Hepatocyte (in vitro differentiated cells): ENCODE data around the gene SGSM2. TPM values are rescaled to one million over a fixed set of nuclear protein-coding genes. Genes with fewer than 3 reads are reported as not detected.

Experiments
- DNase-seq: peaks from one replicate; pipeline ENCODE4 v3.0.0-alpha.2; 2016; ENCODE audit warnings: low spot score
- H2AFZ ChIP-seq: fragments of 200-600 bp; sonication (generic); 2 replicates; pipeline ENCODE4 v1.6.0; 2016; ENCODE audit warnings: antibody characterized with exemption, mild to moderate bottlenecking
- H3K27ac ChIP-seq: fragments of 200-600 bp; sonication (generic); 2 replicates; pipeline ENCODE4 v1.5.1; 2016; ENCODE audit warnings: mild to moderate bottlenecking
- H3K27me3 ChIP-seq: fragments of 200-600 bp; sonication (generic); 2 replicates; pipeline ENCODE4 v1.6.1; 2016
- H3K36me3 ChIP-seq: fragments of 200-600 bp; sonication (generic); replicated peaks from 2 replicates; pipeline ENCODE4 v1.5.1; 2016; ENCODE audit warnings: low read depth; ENCODE audit not compliant: insufficient read depth
- H3K4me1 ChIP-seq: fragments of 200-600 bp; sonication (generic); 2 replicates; pipeline ENCODE4 v1.5.1; 2016; ENCODE audit warnings: mild to moderate bottlenecking, moderate library complexity; ENCODE audit not compliant: insufficient read depth
- H3K4me2 ChIP-seq: fragments of 200-600 bp; sonication (generic); 2 replicates; pipeline ENCODE4 v1.6.0; 2016
- H3K4me3 ChIP-seq: fragments of 200-600 bp; sonication (generic); 2 replicates; pipeline ENCODE4 v1.5.1; 2016; ENCODE audit warnings: mild to moderate bottlenecking
- H3K79me2 ChIP-seq: fragments of 200-600 bp; sonication (generic); 2 replicates; pipeline ENCODE4 v1.6.0; 2017; ENCODE audit warnings: mild to moderate bottlenecking
- H3K9me2 ChIP-seq: fragments of 200-600 bp; sonication (generic); replicated peaks from 2 replicates; pipeline ENCODE4 v1.6.0; 2017; ENCODE audit warnings: mild to moderate bottlenecking; ENCODE audit not compliant: insufficient read depth
- H3K9me3 ChIP-seq: fragments of 200-600 bp; sonication (generic); 2 replicates; pipeline ENCODE4 v1.5.1; 2016; ENCODE audit warnings: low read depth, mild to moderate bottlenecking
- H4K20me1 ChIP-seq: fragments of 200-600 bp; sonication (generic); 2 replicates; pipeline ENCODE4 v1.6.0; 2016; ENCODE audit warnings: mild to moderate bottlenecking; ENCODE audit not compliant: insufficient read depth, poor library complexity, severe bottlenecking
- CTCF ChIP-seq: fragments of 200-600 bp; sonication (generic); IDR thresholded peaks from 2 replicates; pipeline ENCODE4 v1.5.1; 2016; ENCODE audit warnings: antibody characterized with exemption, mild to moderate bottlenecking; ENCODE audit not compliant: poor library complexity
- EZH2 ChIP-seq: fragments of 200-600 bp; sonication (generic); IDR thresholded peaks from 2 replicates; pipeline ENCODE4 v1.6.1; 2016; ENCODE audit warnings: antibody characterized with exemption, mild to moderate bottlenecking, borderline replicate concordance
- EZH2phosphoT487 ChIP-seq: fragments of 200-600 bp; sonication (generic); IDR thresholded peaks from one replicate; pipeline ENCODE4 v1.6.1; 2018; ENCODE audit warnings: antibody characterized with exemption, mild to moderate bottlenecking, low read depth, moderate library complexity; ENCODE audit not compliant: unreplicated experiment, severe bottlenecking
- WGBS: methylation state at CpG from one replicate; pipeline ENCODE4 v1.1.6; 2016; ENCODE audit warnings: low lambda C conversion rate; ENCODE audit errors: missing lambda C conversion rate; 5-methylcytosine and 5-hydroxymethylcytosine counted together
- polyA plus RNA-seq: library from polyadenylated mRNA; unstranded; fragments of >200 nt; fragmentation: Nextera tagmentation; extraction: Ambion mirVana; gene quantifications from 2 replicates; pipeline ENCODE4 v1.2.1, GENCODE V29; 2016
- total RNA-seq: library from RNA; depleted of rRNA; stranded (reverse); fragments of >200 nt; gene quantifications from 2 replicates; pipeline ENCODE4 v1.2.3, GENCODE V29; 2014

SGSM2 gene
- total and polyA plus RNA-seq, 2 experiments from 2014 or later, result 22.2 to 34.9 TPM

GRCh38 chr17:2295575-2295974 is 41.7 kb upstream of the SGSM2 start:
- H2AFZ ChIP-seq, result no peak overlapping the region
- H3K4me2 ChIP-seq, result no peak overlapping the region
- no peaks in the 10 kb centered on the region for H3K4me1 ChIP-seq
- no peaks in the 10 kb centered on the region for H3K9me3 ChIP-seq
- H3K27me3 ChIP-seq, result no peaks in the 10 kb centered on the region
- H3K79me2 ChIP-seq, result peaks cover 54% of the 10 kb centered on the region
- DNase-seq, result no peak
- H3K4me3 ChIP-seq, result no peak overlapping the region
- 88% methylated on average over 1 of the region's 1 CpG for WGBS
- TF ChIP-seq EZH2phosphoT487 (no peak), CTCF (no peak), EZH2 (no peak)
- no peak overlapping the region for H3K27ac ChIP-seq
- H3K36me3 ChIP-seq, result no peaks in the 10 kb centered on the region
- no peaks in the 10 kb centered on the region for H3K9me2 ChIP-seq
- peaks cover 4% of the 10 kb centered on the region for H4K20me1 ChIP-seq

GRCh38 chr17:2297023-2297422 is 40.3 kb upstream of the SGSM2 start:
- TF ChIP-seq EZH2 (no peak), CTCF (no peak), EZH2phosphoT487 (no peak)
- H3K79me2 ChIP-seq, result peaks cover 69% of the 10 kb centered on the region
- no peaks in the 10 kb centered on the region for H3K9me2 ChIP-seq
- H3K4me2 ChIP-seq, result no peak overlapping the region
- no peak for DNase-seq
- no peaks in the 10 kb centered on the region for H3K27me3 ChIP-seq
- peaks cover 7% of the 10 kb centered on the region for H4K20me1 ChIP-seq
- H3K4me3 ChIP-seq, result no peak overlapping the region
- no peaks in the 10 kb centered on the region for H3K9me3 ChIP-seq
- no peak overlapping the region for H3K27ac ChIP-seq
- H3K36me3 ChIP-seq, result no peaks in the 10 kb centered on the region
- H3K4me1 ChIP-seq, result no peaks in the 10 kb centered on the region
- 96% methylated on average over 5 of the region's 5 CpGs for WGBS
- no peak overlapping the region for H2AFZ ChIP-seq

GRCh38 chr17:2299136-2299535 is 38.2 kb upstream of the SGSM2 start:
- no peaks in the 10 kb centered on the region for H3K36me3 ChIP-seq
- H3K4me3 ChIP-seq, result no peak overlapping the region
- no peaks in the 10 kb centered on the region for H3K4me1 ChIP-seq
- H4K20me1 ChIP-seq, result peaks cover 7% of the 10 kb centered on the region
- H3K27ac ChIP-seq, result no peak overlapping the region
- TF ChIP-seq EZH2 (no peak), CTCF (no peak), EZH2phosphoT487 (no peak)
- peaks cover 77% of the 10 kb centered on the region for H3K79me2 ChIP-seq
- H3K27me3 ChIP-seq, result no peaks in the 10 kb centered on the region
- no peaks in the 10 kb centered on the region for H3K9me2 ChIP-seq
- H2AFZ ChIP-seq, result no peak overlapping the region
- 97% methylated on average over 12 of the region's 12 CpGs for WGBS
- no peak for DNase-seq
- H3K9me3 ChIP-seq, result no peaks in the 10 kb centered on the region
- H3K4me2 ChIP-seq, result no peak overlapping the region

- DNase-seq, result no peak
- 95% methylated on average over 21 of the region's 22 CpGs for WGBS
- H3K4me3 ChIP-seq, result no peak overlapping the region
- no peak overlapping the region for H3K27ac ChIP-seq
- H3K4me1 ChIP-seq, result no peaks in the 10 kb centered on the region
- no peaks in the 10 kb centered on the region for H3K27me3 ChIP-seq
- H3K4me2 ChIP-seq, result no peak overlapping the region
- no peaks in the 10 kb centered on the region for H3K9me2 ChIP-seq
- H3K9me3 ChIP-seq, result no peaks in the 10 kb centered on the region
- peaks cover 79% of the 10 kb centered on the region for H3K79me2 ChIP-seq
- peaks cover 7% of the 10 kb centered on the region for H4K20me1 ChIP-seq
- no peaks in the 10 kb centered on the region for H3K36me3 ChIP-seq
- no peak overlapping the region for H2AFZ ChIP-seq
- TF ChIP-seq EZH2 (no peak), EZH2phosphoT487 (no peak), CTCF (no peak)
Observed at GRCh38 chr17:2299756-2300155, 37.5 kb upstream of the SGSM2 start.
